GM12878 (cell line): ENCODE results near the gene BICDL2.
"Not testable (repeated sequence)": the region's sequence is repeated elsewhere in the genome, so short reads cannot be mapped to it uniquely, and the experiment has no call there.

Experiments
- E2F4 ChIP-seq: IDR thresholded peaks from 2 replicates; pipeline ENCODE4 v1.6.1; 2012; ENCODE audit warnings: low read depth, low read length, improper control_type of control experiment
- FOXK2 ChIP-seq: fragments of 450-650 bp; IDR thresholded peaks from 2 replicates; pipeline ENCODE4 v1.6.1; 2017; ENCODE audit warnings: mild to moderate bottlenecking, moderate library complexity
- RAD21 ChIP-seq: IDR thresholded peaks from 2 replicates; pipeline ENCODE4 v1.6.1; 2011; ENCODE audit warnings: mild to moderate bottlenecking, low read depth, low read length, moderate library complexity; ENCODE audit not compliant: insufficient read depth
- RCOR1 ChIP-seq: conservative IDR thresholded peaks from 2 replicates; pipeline ENCODE4 v1.6.1; 2012; ENCODE audit warnings: low read depth, low read length, improper control_type of control experiment
- SUZ12 ChIP-seq: fragments of 200-600 bp; sonication (generic); IDR thresholded peaks from one replicate; pipeline ENCODE4 v1.6.1; 2018; ENCODE audit warnings: antibody characterized with exemption, mild to moderate bottlenecking; ENCODE audit not compliant: unreplicated experiment
- ZNF687 ChIP-seq: fragments of 450-650 bp; IDR thresholded peaks from 2 replicates; pipeline ENCODE4 v1.6.1; 2017; ENCODE audit warnings: mild to moderate bottlenecking, moderate library complexity
- TF ChIP-seq, protein P1 (sequence below): IDR thresholded peaks from 2 replicates; pipeline ENCODE4 v1.6.1; 2011; ENCODE audit warnings: borderline replicate concordance, low read depth, mild to moderate bottlenecking, moderate library complexity, low read length; ENCODE audit not compliant: insufficient read depth, poor library complexity, severe bottlenecking
- TF ChIP-seq, protein P2 (sequence below), 3 experiments: IDR thresholded peaks in 2 of 3; conservative IDR thresholded peaks in 1 of 3; 2 replicates each; pipeline ENCODE4 v1.5.1; 2011; ENCODE audit warnings: low read depth in 3 of 3, low read length in 3 of 3, mild to moderate bottlenecking in 3 of 3, control low read depth in 2 of 3, moderate library complexity in 2 of 3, inconsistent platforms in 1 of 3, mixed read lengths in 1 of 3; ENCODE audit not compliant: control insufficient read depth in 2 of 3, insufficient read depth in 1 of 3; ENCODE audit errors: extremely low read depth in 1 of 3

GRCh38 chr16:3069146-3069545 is 32.4 kb upstream of the BICDL2 start:
- not testable (repeated sequence) for TF ChIP-seq FOXK2, RCOR1, SUZ12, ZNF687, RAD21, E2F4
- TF ChIP-seq, protein P1, sequence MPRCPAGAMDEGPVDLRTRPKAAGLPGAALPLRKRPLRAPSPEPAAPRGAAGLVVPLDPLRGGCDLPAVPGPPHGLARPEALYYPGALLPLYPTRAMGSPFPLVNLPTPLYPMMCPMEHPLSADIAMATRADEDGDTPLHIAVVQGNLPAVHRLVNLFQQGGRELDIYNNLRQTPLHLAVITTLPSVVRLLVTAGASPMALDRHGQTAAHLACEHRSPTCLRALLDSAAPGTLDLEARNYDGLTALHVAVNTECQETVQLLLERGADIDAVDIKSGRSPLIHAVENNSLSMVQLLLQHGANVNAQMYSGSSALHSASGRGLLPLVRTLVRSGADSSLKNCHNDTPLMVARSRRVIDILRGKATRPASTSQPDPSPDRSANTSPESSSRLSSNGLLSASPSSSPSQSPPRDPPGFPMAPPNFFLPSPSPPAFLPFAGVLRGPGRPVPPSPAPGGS = not testable (repeated sequence)
- TF ChIP-seq, protein P2, sequence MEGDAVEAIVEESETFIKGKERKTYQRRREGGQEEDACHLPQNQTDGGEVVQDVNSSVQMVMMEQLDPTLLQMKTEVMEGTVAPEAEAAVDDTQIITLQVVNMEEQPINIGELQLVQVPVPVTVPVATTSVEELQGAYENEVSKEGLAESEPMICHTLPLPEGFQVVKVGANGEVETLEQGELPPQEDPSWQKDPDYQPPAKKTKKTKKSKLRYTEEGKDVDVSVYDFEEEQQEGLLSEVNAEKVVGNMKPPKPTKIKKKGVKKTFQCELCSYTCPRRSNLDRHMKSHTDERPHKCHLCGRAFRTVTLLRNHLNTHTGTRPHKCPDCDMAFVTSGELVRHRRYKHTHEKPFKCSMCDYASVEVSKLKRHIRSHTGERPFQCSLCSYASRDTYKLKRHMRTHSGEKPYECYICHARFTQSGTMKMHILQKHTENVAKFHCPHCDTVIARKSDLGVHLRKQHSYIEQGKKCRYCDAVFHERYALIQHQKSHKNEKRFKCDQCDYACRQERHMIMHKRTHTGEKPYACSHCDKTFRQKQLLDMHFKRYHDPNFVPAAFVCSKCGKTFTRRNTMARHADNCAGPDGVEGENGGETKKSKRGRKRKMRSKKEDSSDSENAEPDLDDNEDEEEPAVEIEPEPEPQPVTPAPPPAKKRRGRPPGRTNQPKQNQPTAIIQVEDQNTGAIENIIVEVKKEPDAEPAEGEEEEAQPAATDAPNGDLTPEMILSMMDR (IDR thresholded peaks at IDR 0.05 in 2 of 3, conservative IDR thresholded peaks at IDR 0.05 in 1 of 3; ENCODE audit: control insufficient read depth in 2 of 3, extremely low read depth in 1 of 3, insufficient read depth in 1 of 3, low read depth in 3 of 3, low read length in 3 of 3) = not testable (repeated sequence)
